K562 (cell line): ENCODE data around the gene CBX2. TPM values are rescaled to one million over a fixed set of nuclear protein-coding genes. Genes with fewer than 3 reads are reported as not detected.

Experiments
- CTBP1 ChIP-seq: fragments of 450-650 bp; IDR thresholded peaks from 2 replicates; pipeline ENCODE4 v1.6.1; 2016; ENCODE audit warnings: borderline replicate concordance
- CTCFL ChIP-seq: IDR thresholded peaks from 2 replicates; pipeline ENCODE4 v1.6.1; 2011; ENCODE audit warnings: borderline replicate concordance, low read depth, mild to moderate bottlenecking, moderate library complexity, low read length; ENCODE audit not compliant: insufficient read depth, poor library complexity, severe bottlenecking
- DLX4 ChIP-seq: fragments of 250-450 bp; sonication (Bioruptor Pico); IDR thresholded peaks from 2 replicates; pipeline ENCODE4 v1.6.1; 2021; ENCODE audit warnings: mild to moderate bottlenecking
- DMBX1 ChIP-seq: fragments of 250-450 bp; sonication (Bioruptor Pico); IDR thresholded peaks from 2 replicates; pipeline ENCODE4 v1.8.0; 2022; ENCODE audit warnings: inconsistent platforms, mild to moderate bottlenecking, moderate library complexity, borderline replicate concordance
- DPF2 ChIP-seq: fragments of 450-650 bp; IDR thresholded peaks from 2 replicates; pipeline ENCODE4 v1.6.1; 2016
- GATAD2A ChIP-seq: fragments of 450-650 bp; IDR thresholded peaks from 2 replicates; pipeline ENCODE4 v1.6.1; 2017
- MAZ ChIP-seq, 2 experiments: fragments of 450-650 bp in 1 of 2; sonication (generic) in 1 of 2; formaldehyde crosslinking; IDR thresholded peaks in 1 of 2; conservative IDR thresholded peaks in 1 of 2; 2 replicates each; pipeline versions ENCODE4 v1.4.0 to v1.5.0; 2020; ENCODE audit warnings: mild to moderate bottlenecking in 1 of 2, missing genetic modification reagents in 1 of 2
- MBD1 ChIP-seq: fragments of 250-450 bp; sonication (Bioruptor Pico); IDR thresholded peaks from 2 replicates; pipeline ENCODE4 v1.8.0; 2022; ENCODE audit warnings: inconsistent platforms
- MTA1 ChIP-seq: fragments of 450-650 bp; IDR thresholded peaks from 2 replicates; pipeline ENCODE4 v1.6.1; 2017; ENCODE audit warnings: borderline replicate concordance
- MYC ChIP-seq, 2 experiments: fragments of 250-450 bp in 1 of 2; sonication (Bioruptor Pico) in 1 of 2; IDR thresholded peaks; 2 replicates each; pipeline versions ENCODE4 v1.5.1 to v1.6.1; 2012 to 2021; ENCODE audit warnings: low read depth in 2 of 2, borderline replicate concordance in 1 of 2, improper control_type of control experiment in 1 of 2, low read length in 1 of 2, mild to moderate bottlenecking in 1 of 2, moderate library complexity in 1 of 2
- NCOR1 ChIP-seq: fragments of 450-650 bp; IDR thresholded peaks from 2 replicates; pipeline ENCODE4 v1.6.1; 2016; ENCODE audit warnings: mild to moderate bottlenecking, moderate library complexity
- RBM34 ChIP-seq: fragments of 200-400 bp; formaldehyde crosslinking; IDR thresholded peaks from 2 replicates; pipeline ENCODE4 v1.6.1; 2018; ENCODE audit warnings: low read length, borderline replicate concordance; ENCODE audit not compliant: insufficient read depth
- RCOR1 ChIP-seq, 2 experiments: IDR thresholded peaks; 2 replicates each; pipeline ENCODE4 v1.6.1; 2012; ENCODE audit warnings: low read depth in 2 of 2, low read length in 2 of 2, borderline replicate concordance in 1 of 2, improper control_type of control experiment in 1 of 2
- SP1 ChIP-seq: sonication (generic); formaldehyde crosslinking; IDR thresholded peaks from 2 replicates; pipeline ENCODE4 v1.8.1; 2022; ENCODE audit warnings: mild to moderate bottlenecking, missing genetic modification reagents
- TCF3 ChIP-seq: sonication (generic); formaldehyde crosslinking; IDR thresholded peaks from 2 replicates; pipeline ENCODE4 v1.4.0; 2020; ENCODE audit warnings: mild to moderate bottlenecking, missing genetic modification reagents
- YBX1 ChIP-seq: fragments of 450-650 bp; IDR thresholded peaks from 2 replicates; pipeline ENCODE4 v1.7.1; 2016; ENCODE audit warnings: mild to moderate bottlenecking
- ZFP36 ChIP-seq: fragments of 150-350 bp; IDR thresholded peaks from 2 replicates; pipeline ENCODE4 v1.6.1; 2018; ENCODE audit warnings: low read length, low read depth; ENCODE audit not compliant: partially characterized antibody
- ZNF24 ChIP-seq: fragments of 450-650 bp; IDR thresholded peaks from 2 replicates; pipeline ENCODE4 v1.6.1; 2016
- polyA plus RNA-seq, 8 experiments: library from polyadenylated mRNA; depleted of rRNA in 4 of 8; stranded (reverse) in 5 of 8; unstranded in 3 of 8; fragments of >200 nt; fragmentation: Nextera tagmentation in 2 of 8; fragmentation: Illumina TruSeq in 1 of 8; extraction: Ambion mirVana in 2 of 8; extraction: Trizol in 1 of 8; gene quantifications; 2 replicates each; pipeline versions ENCODE4 v1.2.1 to v1.2.3, GENCODE V29; 2011 to 2014; ENCODE audit warnings: inconsistent platforms in 1 of 8, missing spikeins in 1 of 8
- total RNA-seq, 7 experiments: library from RNA; depleted of rRNA in 6 of 7; stranded (reverse); fragments of >200 nt in 6 of 7; fragmentation: Illumina TruSeq in 2 of 7; extraction: Trizol in 2 of 7; gene quantifications; 2 replicates each; pipeline versions ENCODE4 v1.2.1 to v1.2.3, GENCODE V29; 2011 to 2021; ENCODE audit warnings: low replicate concordance in 1 of 7
- TF ChIP-seq, protein P1 (sequence below): fragments of 450-650 bp; IDR thresholded peaks from 2 replicates; pipeline ENCODE4 v1.6.1; 2018; ENCODE audit not compliant: partially characterized antibody

Gene CBX2
- total and polyA plus RNA-seq, 9 of the 15 experiments (the other 6 are each of a cell fraction or from before 2014, with no cell fraction given) = 0.66 to 26.9 (median 13.9) TPM

DNA sequence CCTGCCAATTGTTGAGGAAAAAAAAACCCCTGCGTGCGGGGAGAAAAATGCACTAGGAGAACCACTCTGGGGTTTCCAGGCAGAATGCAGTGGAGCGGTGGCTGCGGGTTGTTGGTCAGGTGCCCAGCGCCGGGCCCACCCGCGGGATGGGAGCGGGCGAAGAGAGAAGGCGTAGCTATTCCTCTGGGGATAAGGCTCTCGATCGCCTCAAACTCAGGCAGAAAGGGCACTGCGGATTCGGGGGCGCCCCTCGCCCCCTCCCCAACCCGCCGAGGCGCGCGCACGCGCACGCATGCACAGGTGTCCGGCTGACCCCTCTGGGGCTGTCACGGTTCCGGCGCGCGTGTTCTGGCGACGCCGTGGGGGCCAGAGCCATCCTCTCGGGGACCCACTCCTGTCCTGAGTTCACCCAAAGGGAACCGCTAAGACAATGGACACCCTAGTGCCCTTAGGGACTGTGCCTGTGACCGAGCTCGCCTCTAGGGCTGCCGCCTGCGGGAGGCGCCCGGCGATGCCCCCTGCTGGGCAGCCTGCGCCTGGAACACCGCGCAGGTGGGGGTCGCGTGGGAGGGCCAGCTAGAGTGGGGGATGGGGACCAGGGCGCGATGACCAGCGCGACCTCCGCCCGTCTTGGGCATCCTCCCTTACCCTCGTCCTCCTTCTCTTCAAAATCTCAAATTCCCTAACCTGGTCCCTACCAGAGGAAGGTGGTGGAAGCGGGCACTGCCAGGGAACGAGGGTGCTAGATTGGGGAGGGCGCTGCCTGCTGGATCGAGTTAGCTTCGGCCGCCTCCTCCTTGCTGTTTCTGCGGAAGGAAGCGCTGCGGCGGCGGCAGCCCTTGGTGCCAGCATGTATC is 33.3 kb downstream of the CBX2 start (continued):
- TF ChIP-seq RCOR1 (IDR thresholded peaks at IDR 0.05; ENCODE audit: borderline replicate concordance in 1 of 2, low read depth in 2 of 2, low read length in 2 of 2) (0 out of 4 replicates have a peak, but pooled peaks of 1 of the 2 experiments have one; percentile 54), ZFP36 (no peak), GATAD2A (peak; percentile 87), MBD1 (no peak), TCF3 (CRISPR knock-in tag) (0 out of 2 replicates have a peak, but pooled peaks have one; percentile 21), DPF2 (no peak), RBM34 (no peak), DMBX1 (CRISPR knock-in tag) (no peak), NCOR1 (peak; percentile 29; the same call in 1 of the 2 replicates), CTBP1 (peak; percentile 83), SP1 (CRISPR knock-in tag) (peak; percentile 69), CTCFL (peak; percentile 83), ZNF24 (0 out of 2 replicates have a peak, but pooled peaks have one; percentile 21), MYC (IDR thresholded peaks at IDR 0.05; ENCODE audit: low read depth, low read length) (peak; percentile 52; the same call in 1 of the 2 replicates), MYC (CRISPR knock-in tag; IDR thresholded peaks at IDR 0.05; ENCODE audit: borderline replicate concordance, low read depth) (no peak; the same call in 1 of the 2 replicates), MTA1 (peak; percentile 58; the same call in 1 of the 2 replicates), MAZ (CRISPR knock-in tag; conservative IDR thresholded peaks at IDR 0.05 in 1 of 2, IDR thresholded peaks at IDR 0.05 in 1 of 2) (peak; percentile 98 to 100), YBX1 (no peak), DLX4 (CRISPR knock-in tag) (no peak)
- TF ChIP-seq, protein P1, sequence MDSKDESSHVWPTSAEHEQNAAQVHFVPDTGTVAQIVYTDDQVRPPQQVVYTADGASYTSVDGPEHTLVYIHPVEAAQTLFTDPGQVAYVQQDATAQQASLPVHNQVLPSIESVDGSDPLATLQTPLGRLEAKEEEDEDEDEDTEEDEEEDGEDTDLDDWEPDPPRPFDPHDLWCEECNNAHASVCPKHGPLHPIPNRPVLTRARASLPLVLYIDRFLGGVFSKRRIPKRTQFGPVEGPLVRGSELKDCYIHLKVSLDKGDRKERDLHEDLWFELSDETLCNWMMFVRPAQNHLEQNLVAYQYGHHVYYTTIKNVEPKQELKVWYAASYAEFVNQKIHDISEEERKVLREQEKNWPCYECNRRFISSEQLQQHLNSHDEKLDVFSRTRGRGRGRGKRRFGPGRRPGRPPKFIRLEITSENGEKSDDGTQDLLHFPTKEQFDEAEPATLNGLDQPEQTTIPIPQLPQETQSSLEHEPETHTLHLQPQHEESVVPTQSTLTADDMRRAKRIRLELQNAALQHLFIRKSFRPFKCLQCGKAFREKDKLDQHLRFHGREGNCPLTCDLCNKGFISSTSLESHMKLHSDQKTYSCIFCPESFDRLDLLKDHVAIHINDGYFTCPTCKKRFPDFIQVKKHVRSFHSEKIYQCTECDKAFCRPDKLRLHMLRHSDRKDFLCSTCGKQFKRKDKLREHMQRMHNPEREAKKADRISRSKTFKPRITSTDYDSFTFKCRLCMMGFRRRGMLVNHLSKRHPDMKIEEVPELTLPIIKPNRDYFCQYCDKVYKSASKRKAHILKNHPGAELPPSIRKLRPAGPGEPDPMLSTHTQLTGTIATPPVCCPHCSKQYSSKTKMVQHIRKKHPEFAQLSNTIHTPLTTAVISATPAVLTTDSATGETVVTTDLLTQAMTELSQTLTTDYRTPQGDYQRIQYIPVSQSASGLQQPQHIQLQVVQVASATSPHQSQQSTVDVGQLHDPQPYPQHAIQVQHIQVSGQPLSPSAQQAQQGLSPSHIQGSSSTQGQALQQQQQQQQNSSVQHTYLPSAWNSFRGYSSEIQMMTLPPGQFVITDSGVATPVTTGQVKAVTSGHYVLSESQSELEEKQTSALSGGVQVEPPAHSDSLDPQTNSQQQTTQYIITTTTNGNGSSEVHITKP = peak; percentile 4
